NB4 (cell line): ENCODE measurements around the gene PCAT6.

ENCODE experiments used
- DNase-seq: peaks from one replicate; pipeline ENCODE4 v3.0.0; 2010; ENCODE audit warnings: low read depth
- H3K4me3 ChIP-seq: one replicate; pipeline ENCODE4 v1.5.1; 2011; ENCODE audit warnings: mild to moderate bottlenecking, low read depth, low read length, moderate library complexity
- CTCF ChIP-seq: IDR thresholded peaks from one replicate; pipeline ENCODE4 v1.5.1; 2012; ENCODE audit warnings: low read depth, low read length
- MAX ChIP-seq: IDR thresholded peaks from 2 replicates; pipeline ENCODE4 v1.6.1; 2011; ENCODE audit warnings: low read depth, low read length
- MYC ChIP-seq: IDR thresholded peaks from 2 replicates; pipeline ENCODE4 v1.6.1; 2011; ENCODE audit warnings: low read depth, low read length
- POLR2A ChIP-seq: IDR thresholded peaks from 2 replicates; pipeline ENCODE4 v1.6.1; 2011; ENCODE audit warnings: mild to moderate bottlenecking; ENCODE audit not compliant: insufficient read length; ENCODE audit errors: extremely low read depth

Gene PCAT6

GRCh38 chr1:202858331-202858730 lies 47.6 kb downstream of the PCAT6 start:
- TF ChIP-seq CTCF (no peak), MYC (0 out of 2 replicates have a peak, but pooled peaks have one; percentile 2), POLR2A (peak; percentile 28), MAX (peak; percentile 68; the same call in 1 of the 2 replicates)
- peak; percentile 91 for DNase-seq
- peak overlapping the region; percentile 75 for H3K4me3 ChIP-seq

DNA sequence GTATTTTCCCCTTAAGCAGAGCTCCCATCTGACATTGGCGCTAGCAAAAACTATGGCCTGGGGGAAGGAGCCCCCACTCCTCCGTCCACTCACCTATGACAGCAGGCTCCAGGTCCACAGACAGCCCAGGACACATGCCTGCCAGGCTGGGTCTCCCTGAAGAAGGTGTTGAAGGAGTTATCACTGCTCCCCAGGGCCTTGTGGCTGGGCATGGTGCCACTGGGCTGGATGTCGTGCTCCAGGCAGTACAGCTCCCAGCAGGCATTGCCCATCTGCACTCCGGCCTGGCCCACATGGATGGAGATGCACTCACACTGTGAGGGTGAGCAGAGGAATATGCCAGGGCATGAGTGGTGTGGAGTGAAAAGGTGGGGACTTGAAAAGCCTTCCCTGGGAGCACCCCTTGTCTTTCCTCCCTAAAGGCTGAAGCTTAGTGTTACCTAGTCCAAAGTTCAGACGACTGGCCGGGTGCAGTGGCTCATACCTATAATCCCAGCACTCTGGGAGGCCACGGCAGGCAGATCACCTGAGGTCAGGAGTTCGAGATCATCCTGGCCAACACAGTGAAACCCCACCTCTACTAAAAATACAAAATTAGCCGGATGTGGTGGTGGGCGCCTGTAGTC lies 48.1 kb downstream of the PCAT6 start:
- no peak for TF ChIP-seq MYC
- no peak for TF ChIP-seq MAX
- no peak for TF ChIP-seq POLR2A
- no peak for TF ChIP-seq CTCF
- peak; percentile 61 for DNase-seq

GRCh38 chr1:202860744-202861419 lies 50.1 kb downstream of the PCAT6 start:
- TF ChIP-seq POLR2A, result no peak
- no peak for TF ChIP-seq MAX
- no peak for TF ChIP-seq MYC
- no peak for TF ChIP-seq CTCF
- H3K4me3 ChIP-seq, result peak overlapping the region; percentile 75
- peak; percentile 83 for DNase-seq

More for the DNA sequence above, 48.1 kb downstream of the PCAT6 start:
- H3K4me3 ChIP-seq, result peak overlapping the region; percentile 75
